HG03354 (cell line): ENCODE data around the gene SMC3.
"Not testable (repeated sequence)": the region's sequence is repeated elsewhere in the genome, so short reads cannot be mapped to it uniquely, and the experiment has no call there.

ENCODE experiments used
- ATAC-seq: cut with Tn5 transposase; IDR thresholded peaks from one replicate; pipeline ENCODE4 v1.9.1; 2021; ENCODE audit warnings: mild to moderate bottlenecking; ENCODE audit not compliant: unreplicated experiment, poor library complexity, severe bottlenecking

Gene SMC3

GRCh38 chr10:110618230-110618610 lies 50.7 kb downstream of the SMC3 start:
- no peak for ATAC-seq

DNA sequence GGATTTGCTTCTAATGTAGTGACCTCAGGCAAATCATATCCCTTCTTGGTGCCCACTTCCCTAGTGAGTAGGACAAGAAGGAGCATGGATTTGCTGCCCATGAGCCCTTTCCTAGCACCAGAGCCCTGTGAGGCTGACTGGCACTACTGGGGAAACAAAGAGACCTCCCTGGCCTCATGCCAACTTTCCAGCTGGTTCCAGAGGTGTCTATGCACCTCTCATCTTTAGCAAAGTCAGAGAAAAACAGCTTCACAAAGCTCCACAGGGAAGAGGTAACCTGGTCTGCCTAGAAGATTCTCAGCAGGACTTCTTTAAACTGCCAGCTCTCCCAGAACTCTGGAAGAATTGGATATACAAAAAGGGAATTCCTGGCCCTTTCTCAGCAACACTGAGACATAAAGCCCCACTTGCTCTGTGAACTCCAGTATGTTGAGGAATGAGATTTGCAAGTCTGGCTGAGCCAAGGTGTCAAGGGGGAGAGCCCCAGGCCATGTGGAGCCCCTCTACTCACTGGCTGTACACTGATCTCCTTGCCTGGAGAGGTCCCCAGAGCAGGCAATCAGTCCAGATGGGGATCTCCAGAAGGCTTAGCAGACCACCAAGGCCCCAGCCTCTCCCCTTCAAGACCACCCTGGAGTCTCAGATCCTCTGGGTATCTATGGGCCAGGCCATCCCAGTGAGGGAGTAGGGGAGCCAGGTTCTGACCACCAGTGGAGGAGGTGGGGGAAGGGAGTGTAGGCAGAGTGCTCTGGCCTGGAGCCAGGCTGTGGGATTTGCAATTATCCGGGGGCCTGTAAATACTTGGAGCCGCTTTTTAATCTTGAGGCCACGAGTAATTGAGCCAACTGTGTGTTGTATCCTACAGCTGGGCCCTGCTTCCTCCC lies 52.3 kb downstream of the SMC3 start:
- no peak for ATAC-seq

DNA sequence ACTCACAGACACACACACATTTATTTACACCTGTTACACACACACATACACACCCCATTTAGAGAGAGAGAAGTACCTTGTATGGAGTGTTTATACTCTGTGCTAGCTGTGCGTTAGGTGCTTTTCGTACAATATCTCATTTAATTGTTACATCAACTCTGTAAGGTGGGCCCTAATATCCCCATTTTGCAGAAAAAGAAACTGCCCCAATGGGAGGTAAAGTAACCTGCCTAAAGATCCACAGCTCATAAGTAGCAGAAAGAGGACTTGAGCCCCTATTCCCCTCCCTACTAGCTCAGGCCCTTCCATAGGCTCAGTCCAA lies 52.9 kb downstream of the SMC3 start:
- ATAC-seq = no peak

DNA sequence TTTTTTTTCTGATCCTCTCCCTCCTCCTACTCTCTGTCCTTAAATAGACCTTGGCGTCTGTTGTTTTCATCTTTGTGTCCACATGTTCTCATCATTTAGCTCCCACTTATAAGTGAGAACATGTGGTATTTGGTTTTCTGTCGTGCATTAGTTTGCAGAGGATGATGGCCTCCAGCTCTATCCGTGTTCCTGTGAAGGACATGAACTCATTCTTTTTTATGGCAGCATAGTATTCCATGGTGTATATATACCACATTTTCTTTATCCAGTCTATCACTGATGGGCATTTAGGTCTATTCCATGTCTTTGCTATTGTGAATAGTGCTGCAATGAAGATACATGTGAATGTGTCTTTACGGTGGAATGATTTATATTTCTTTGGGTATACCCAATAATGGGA lies 55.8 kb downstream of the SMC3 start:
- ATAC-seq = not testable (repeated sequence)

DNA sequence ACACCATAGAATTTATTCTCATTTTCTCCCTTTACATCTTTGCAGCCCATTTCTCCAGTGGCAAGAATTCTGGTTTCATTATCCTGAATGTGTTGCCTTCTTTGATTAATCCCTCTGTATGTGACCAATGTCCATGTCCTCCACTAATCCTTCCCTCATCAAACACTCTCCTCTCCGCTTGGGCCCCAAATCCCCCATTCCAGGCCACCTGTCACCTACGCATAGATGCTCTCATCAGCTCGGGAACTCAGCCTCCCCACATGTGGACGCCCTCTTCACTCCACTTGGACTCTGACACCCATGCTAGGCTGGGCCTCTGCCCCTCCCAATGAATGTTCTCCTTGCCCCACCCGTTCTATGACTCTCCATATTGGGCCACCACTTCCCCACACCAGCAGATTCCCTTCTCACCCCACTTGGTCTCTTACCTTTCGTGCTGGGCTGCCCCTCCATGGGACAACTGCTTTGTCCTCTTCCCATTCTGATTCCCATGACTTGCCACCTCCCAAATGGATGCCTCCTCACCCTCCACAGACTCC lies 57.9 kb downstream of the SMC3 start:
- ATAC-seq = no peak

DNA sequence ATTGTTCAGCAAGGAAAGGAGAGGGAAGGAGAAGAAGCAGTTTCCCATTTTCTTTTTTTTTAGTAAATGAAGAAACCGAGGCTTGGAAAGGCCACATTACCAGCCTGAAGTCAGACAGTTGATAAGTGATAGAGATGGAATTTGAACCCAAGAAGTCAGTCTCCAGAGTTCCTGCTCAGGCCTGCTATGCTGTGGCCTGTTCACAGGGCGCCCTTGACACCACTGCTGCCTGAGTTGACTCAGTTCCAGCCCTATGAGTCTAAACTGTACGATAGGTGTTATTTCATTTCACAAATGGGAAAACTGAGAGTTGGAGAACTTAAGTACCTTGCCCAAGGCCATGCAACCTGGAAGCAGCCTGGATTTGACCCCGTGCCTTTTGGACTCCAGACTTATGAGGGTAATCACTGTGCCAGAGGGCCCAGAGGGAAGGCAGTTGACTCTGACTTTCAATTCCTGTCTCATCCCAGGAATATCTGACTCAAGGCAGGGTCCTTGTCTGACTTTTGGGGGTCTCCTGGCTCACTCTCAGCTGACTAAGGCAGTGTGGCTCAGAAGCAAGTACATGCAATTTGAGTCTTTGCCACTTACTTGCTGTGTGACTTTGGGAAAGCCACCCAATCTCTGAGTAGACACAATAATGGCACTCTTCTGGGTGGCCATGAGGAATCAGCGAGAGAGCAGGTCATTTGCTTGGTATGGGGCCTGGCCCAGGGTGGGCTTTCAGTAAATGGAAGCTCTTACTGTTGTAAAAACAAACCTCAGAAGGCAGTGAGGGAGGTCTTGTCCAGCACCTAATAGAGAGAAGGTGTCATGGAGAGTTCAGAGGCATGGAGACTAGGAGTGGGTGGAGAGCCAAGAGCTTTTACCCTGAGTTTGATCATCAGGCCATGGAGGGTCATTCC lies 58.7 kb downstream of the SMC3 start:
- no peak for ATAC-seq

- no peak for ATAC-seq
These were observed 60.7 kb downstream of the SMC3 start for GRCh38 chr10:110628161-110628560.

DNA sequence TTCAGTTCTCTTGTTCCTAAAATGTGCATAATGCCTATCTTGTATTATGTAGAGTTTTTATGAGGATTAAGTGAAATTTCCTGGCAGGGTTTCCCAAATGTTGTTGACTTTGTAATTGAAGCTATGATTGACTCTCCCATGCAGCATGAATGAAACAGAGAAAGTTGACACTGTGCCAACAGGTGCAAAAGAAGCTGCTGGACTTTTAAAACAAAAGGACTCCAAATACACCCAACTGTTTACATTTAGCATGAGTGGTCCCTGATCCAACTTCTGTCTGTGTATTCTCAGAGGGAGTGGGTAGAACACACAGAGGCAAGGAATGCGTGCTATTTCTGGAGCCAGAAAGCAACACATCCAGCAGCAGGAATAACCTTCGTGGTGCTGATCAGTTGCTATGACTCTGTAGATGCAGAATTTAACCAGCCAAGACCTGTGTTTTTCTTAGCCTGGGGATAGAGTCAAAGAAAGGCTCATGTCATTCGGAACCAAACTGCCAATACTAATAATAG lies 62.2 kb downstream of the SMC3 start:
- ATAC-seq = no peak

- no peak for ATAC-seq
These were observed 64.4 kb downstream of the SMC3 start for GRCh38 chr10:110631934-110632333.

DNA sequence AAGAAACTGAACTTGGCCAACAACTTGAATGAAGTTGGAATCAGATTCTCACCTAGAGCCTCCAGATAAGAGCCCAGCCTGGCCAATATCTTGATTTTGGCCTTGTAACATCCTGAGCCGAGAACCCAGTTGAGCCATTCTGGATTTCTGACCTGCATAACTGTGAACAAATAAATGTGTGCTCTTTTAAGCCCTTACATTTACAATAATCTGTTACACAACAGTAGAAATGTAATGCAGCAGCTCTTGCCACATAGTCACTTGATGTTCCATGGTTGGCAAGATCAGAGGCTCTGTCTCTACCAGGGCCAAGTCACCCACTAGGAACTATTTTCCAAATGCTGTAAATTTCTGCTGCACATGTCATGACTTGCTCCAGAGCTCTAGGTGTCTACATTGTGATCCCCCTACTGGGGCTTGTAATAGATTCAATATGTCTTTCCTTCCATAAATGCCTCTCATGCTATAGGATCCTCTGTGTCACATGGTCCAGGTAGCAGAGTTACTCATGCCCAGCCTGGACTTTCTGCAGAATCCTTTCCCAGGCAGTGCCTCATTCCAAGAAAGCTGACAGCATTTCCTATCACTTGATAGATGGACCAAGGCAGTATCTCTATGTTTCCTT lies 65.2 kb downstream of the SMC3 start:
- no peak for ATAC-seq

GRCh38 chr10:110634527-110635209 lies 67.2 kb downstream of the SMC3 start:
- no peak for ATAC-seq

DNA sequence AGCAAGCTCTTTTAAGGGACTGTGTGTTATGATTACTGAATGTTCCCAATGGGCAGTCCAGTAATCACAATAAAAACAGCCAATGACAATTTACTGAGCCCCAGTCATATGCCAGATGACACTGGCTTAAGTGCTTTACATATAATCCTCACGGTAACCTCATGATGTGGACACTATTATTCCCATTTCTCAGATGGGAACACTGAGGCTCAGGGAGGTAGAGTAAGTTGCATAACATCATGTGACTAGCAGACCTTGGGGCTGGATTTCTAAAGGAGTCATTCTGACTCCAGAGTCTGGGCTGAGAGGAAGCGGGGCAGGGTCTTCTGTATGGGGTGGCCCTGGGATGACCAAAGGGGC lies 69.1 kb downstream of the SMC3 start:
- no peak for ATAC-seq

GRCh38 chr10:110636932-110637557 lies 69.5 kb downstream of the SMC3 start:
- no peak for ATAC-seq

DNA sequence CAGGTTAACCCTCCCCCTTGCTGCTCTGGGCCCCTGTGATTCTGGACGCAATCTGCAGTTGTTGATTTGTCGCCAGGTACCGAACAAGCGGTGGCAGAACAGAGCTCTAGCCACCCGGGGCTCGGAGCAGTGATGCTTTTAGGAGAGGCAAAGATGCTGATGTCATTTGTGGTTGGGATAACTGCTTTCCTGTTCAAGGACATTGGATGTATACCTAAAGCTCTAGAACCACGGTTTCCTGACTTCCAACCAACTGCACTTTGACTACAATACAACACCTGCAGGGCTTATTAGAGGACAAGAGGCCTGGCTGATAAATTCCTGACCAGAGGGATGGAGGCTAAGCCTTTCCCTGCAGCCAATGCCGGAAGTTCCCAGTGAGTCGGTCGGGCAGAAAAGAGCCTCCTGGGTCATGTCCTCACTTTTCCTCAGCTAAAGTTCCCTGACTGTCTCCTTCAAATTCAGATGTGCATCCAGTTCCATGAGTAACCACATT lies 70.1 kb downstream of the SMC3 start:
- ATAC-seq = no peak

GRCh38 chr10:110638319-110638718 lies 70.8 kb downstream of the SMC3 start:
- no peak for ATAC-seq

DNA sequence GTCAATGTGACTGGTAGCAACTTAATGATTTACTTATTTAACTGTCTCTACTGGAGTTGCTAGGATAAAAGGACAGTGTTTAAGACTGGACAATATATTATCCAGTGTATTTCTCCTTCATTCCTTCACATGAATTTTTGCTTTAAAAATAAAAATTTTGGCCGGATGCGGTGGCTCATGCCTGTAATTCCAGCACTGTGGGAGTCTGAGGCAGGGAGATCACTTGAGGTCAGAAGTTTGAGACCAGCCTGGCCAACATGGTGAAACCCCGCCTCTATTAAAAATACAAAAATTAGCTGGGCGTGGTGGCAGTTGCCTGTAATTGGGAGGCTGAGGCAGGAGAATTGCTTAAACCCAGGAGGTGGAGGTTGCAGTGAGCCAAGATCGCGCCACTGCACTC lies 71.6 kb downstream of the SMC3 start:
- not testable (repeated sequence) for ATAC-seq

DNA sequence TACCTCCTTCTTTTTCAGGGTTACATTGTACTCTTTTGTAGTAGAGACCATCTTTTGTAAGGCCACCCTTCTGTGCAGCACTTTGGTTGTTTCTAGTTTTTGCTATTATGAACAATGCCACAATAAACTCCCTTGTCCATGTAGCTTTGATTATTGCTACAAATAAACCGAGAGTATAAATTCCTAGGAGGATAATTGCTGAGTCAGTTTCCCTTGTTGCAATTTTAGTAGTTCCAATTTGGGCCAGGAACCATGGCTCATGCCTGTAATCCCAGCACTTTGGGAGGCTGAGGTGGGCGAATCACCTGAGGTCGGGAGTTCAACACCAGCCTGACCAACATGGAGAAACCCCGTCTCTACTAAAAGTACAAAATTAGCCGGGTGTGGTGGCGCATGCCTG lies 72.4 kb downstream of the SMC3 start:
- not testable (repeated sequence) for ATAC-seq

DNA sequence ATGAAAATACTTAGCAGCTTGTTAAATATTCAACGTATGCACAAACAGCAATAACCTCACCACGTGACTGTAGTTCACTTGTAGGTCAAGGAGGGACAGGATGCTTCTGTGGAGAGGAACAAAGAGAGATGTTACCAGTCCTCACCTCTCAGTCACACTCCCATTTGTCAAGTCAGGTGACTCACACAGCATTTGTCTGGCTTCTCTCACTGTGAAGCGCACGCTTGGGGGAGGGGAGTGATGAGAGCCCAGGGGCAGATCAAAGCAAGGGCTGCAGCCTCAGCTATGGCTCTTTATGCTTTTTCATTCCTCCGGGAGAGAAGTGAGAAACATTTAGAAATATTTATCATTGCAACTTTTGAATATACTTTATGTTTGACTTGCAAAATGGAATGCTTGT lies 73.8 kb downstream of the SMC3 start:
- peak; percentile 49 for ATAC-seq
